Measurements from ENCODE around the gene MYO3B.

The MYO3B gene

DNA sequence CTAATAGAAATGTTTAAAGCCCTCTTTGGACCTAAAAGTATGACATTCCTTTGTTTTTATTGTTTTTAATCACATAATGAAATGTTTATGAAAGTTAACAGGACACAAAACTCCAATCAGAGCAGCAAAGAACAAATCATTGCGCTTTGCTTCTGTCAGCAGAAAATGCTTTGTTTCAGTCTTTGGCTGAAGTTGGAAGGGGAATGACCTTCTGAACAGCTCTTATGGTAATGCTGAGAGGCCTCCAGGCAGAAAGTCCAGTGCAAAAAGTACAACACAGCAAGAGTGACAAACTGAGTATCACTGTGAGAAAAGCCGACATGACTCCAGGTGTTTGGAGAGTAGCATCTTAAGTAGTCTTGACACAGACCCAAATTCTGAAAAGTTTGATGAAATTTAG is 389.5 kb downstream of the MYO3B start:
- no peak for TF ChIP-seq CTCF (IDR thresholded peaks at IDR 0.05; ENCODE audit: control insufficient read depth, extremely low read depth, insufficient read depth)
- DNase-seq (ENCODE audit: low read depth) = no peak
- no peak overlapping the region for H3K4me3 ChIP-seq (ENCODE audit: low read depth, low read length)

GRCh38 chr2:170568511-170568910 is 390.6 kb downstream of the MYO3B start:
- TF ChIP-seq CTCF (IDR thresholded peaks at IDR 0.05; ENCODE audit: control insufficient read depth, extremely low read depth, insufficient read depth) = no peak
- no peak overlapping the region for H3K4me3 ChIP-seq (ENCODE audit: low read depth, low read length)
- no peak for DNase-seq (ENCODE audit: low read depth)

DNA sequence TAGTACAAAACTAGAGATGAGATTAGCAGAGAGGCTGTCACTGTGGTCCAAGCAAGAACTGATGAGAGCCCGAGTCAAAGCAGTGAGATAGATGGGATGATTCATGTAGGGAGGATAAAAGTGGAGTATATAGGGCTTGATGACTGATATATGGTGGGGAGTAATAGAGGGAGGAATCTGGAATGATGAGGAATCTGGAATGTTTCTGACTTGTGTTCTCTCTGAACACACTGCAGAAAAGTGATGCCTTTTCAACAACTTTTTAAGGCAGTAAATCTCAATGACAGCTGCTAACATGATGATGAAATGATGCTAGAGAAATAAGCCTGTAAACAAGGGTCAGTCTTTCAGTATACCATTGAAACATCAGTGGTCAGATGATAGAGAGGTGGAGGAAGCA is 393.7 kb downstream of the MYO3B start:
- no peak for TF ChIP-seq CTCF (IDR thresholded peaks at IDR 0.05; ENCODE audit: control insufficient read depth, extremely low read depth, insufficient read depth)
- no peak overlapping the region for H3K4me3 ChIP-seq (ENCODE audit: low read depth, low read length)
- DNase-seq (ENCODE audit: low read depth) = no peak

GRCh38 chr2:170573671-170574070 is 395.7 kb downstream of the MYO3B start:
- no peak overlapping the region for H3K4me3 ChIP-seq (ENCODE audit: low read depth, low read length)
- no peak for DNase-seq (ENCODE audit: low read depth)
- TF ChIP-seq CTCF (IDR thresholded peaks at IDR 0.05; ENCODE audit: control insufficient read depth, extremely low read depth, insufficient read depth) = no peak

- no peak for DNase-seq (ENCODE audit: low read depth)
- no peak overlapping the region for H3K4me3 ChIP-seq (ENCODE audit: low read depth, low read length)
- TF ChIP-seq CTCF (IDR thresholded peaks at IDR 0.05; ENCODE audit: control insufficient read depth, extremely low read depth, insufficient read depth) = no peak
Measured at GRCh38 chr2:170576296-170576695, 398.3 kb downstream of the MYO3B start.

GRCh38 chr2:170577356-170577755 is 399.4 kb downstream of the MYO3B start:
- no peak for TF ChIP-seq CTCF (IDR thresholded peaks at IDR 0.05; ENCODE audit: control insufficient read depth, extremely low read depth, insufficient read depth)
- no peak overlapping the region for H3K4me3 ChIP-seq (ENCODE audit: low read depth, low read length)
- DNase-seq (ENCODE audit: low read depth) = no peak

DNA sequence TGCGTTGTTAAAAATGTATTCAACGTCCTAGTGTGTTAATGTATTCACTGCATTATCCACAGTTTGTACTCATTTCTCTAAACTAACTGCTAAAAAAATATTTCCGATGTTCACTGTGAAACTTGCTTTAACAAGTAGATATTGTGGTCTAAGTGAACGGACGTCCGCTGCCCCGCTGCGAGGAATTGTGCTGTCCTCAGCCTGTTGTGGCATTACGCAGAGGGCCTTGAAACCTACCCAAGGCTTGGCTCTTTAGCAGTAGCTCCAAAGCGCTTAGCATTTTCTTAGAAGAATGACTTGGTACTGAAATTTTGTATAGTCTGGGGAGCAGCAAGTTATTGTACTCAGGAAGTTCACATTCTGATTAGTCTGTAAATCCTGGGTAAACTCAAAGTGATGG is 400.7 kb downstream of the MYO3B start:
- DNase-seq (ENCODE audit: low read depth) = no peak
- TF ChIP-seq CTCF (IDR thresholded peaks at IDR 0.05; ENCODE audit: control insufficient read depth, extremely low read depth, insufficient read depth) = no peak
- no peak overlapping the region for H3K4me3 ChIP-seq (ENCODE audit: low read depth, low read length)

Data from LNCaP clone FGC (cell line).